ENCODE measurements around the gene LRRC18.
A peak's percentile ranks its signal among the peaks of the same experiment; 100 is the strongest.

The LRRC18 gene

DNA sequence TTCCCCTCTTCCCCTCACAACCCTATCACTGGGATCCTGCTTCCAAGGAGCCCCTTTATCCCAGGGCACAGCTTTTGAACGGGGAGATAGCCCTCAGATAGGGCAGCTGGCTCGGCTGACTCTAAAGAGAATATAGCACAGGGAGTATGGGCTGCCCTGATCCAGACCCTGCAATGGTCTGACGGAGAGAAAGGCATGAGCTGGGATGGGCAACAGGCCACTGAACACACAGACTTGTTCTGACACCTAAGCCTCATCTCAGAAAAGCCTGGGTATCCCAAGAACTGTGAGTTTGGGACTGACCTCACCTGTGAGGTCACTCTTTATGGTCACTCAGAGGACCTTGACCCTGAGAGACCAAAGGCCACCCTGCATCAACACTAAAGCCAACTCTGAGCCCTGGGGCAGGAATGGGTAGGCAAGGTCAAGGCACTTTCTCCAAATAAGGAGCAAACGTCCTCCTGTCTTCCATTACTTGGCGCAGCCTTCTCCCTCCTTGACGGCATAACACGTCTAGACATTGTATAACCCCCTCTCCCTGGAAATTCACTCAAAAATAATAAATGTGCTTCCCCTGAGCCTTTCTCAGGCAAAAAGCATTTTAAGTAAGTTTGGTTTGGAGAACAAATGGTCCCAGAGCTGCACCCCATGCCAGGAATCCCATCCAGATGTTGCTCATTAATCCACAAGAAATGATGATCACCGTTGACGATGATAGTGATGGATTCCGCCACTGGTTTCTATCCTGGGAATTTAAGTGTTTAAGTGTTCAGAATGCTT, 8.2 kb upstream of the LRRC18 start:
- H3K4me3 ChIP-seq (ENCODE audit: severe bottlenecking): no peak overlapping the region
- ATAC-seq (ENCODE audit: low read depth): no peak
- H3K36me3 ChIP-seq (ENCODE audit: low read depth): no peaks in the 10 kb centered on the region
- no peaks in the 10 kb centered on the region for H3K27me3 ChIP-seq (ENCODE audit: insufficient read depth, poor library complexity, severe bottlenecking)
- H3K4me1 ChIP-seq (ENCODE audit: insufficient read depth, poor library complexity, severe bottlenecking): no peaks in the 10 kb centered on the region
- no peaks in the 10 kb centered on the region for H3K9me3 ChIP-seq (ENCODE audit: severe bottlenecking)
- no peak overlapping the region for H3K27ac ChIP-seq (ENCODE audit: poor library complexity, severe bottlenecking)
- DNase-seq (ENCODE audit: low spot score): no peak
- TF ChIP-seq, protein P1, sequence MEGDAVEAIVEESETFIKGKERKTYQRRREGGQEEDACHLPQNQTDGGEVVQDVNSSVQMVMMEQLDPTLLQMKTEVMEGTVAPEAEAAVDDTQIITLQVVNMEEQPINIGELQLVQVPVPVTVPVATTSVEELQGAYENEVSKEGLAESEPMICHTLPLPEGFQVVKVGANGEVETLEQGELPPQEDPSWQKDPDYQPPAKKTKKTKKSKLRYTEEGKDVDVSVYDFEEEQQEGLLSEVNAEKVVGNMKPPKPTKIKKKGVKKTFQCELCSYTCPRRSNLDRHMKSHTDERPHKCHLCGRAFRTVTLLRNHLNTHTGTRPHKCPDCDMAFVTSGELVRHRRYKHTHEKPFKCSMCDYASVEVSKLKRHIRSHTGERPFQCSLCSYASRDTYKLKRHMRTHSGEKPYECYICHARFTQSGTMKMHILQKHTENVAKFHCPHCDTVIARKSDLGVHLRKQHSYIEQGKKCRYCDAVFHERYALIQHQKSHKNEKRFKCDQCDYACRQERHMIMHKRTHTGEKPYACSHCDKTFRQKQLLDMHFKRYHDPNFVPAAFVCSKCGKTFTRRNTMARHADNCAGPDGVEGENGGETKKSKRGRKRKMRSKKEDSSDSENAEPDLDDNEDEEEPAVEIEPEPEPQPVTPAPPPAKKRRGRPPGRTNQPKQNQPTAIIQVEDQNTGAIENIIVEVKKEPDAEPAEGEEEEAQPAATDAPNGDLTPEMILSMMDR (IDR thresholded peaks at IDR 0.05; ENCODE audit: poor library complexity, severe bottlenecking): no peak

DNA sequence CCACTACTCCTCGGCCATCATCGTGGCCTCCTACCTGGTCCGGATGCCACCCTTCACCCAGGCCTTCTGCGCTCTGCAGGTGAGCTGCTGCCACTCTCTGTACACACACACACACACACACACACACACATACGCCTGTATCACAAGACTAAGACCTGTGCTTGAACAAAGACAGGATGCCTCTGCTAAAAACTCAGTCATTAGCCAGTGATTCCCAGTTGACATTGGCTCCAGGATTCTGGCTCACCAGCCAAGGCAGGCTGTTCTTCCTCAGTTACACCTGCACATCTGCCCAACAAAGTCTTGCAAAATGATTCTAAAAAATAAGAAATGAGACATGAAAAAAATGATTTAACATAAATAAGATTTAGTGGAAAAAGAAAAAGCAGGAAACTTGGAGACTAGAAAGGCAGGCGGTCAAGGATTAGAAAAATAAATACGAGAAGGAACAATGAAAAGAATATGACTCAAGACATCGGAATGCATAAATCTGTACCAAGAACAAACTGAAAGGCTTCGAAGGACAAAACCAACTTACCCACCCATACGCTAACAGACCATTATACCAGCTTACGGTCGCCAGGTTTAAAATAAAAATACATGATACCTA, 7.4 kb upstream of the LRRC18 start:
- no peak for ATAC-seq (ENCODE audit: low read depth)
- Histone ChIP-seq H3K4me3 (ENCODE audit: severe bottlenecking) (no peak overlapping the region), H3K27me3 (ENCODE audit: insufficient read depth, poor library complexity, severe bottlenecking) (no peaks in the 10 kb centered on the region), H3K4me1 (ENCODE audit: insufficient read depth, poor library complexity, severe bottlenecking) (no peaks in the 10 kb centered on the region), H3K36me3 (ENCODE audit: low read depth) (no peaks in the 10 kb centered on the region), H3K27ac (ENCODE audit: poor library complexity, severe bottlenecking) (no peak overlapping the region), H3K9me3 (ENCODE audit: severe bottlenecking) (no peaks in the 10 kb centered on the region)
- TF ChIP-seq, protein P1 (IDR thresholded peaks at IDR 0.05; ENCODE audit: poor library complexity, severe bottlenecking): no peak
- DNase-seq (ENCODE audit: low spot score): no peak

DNA sequence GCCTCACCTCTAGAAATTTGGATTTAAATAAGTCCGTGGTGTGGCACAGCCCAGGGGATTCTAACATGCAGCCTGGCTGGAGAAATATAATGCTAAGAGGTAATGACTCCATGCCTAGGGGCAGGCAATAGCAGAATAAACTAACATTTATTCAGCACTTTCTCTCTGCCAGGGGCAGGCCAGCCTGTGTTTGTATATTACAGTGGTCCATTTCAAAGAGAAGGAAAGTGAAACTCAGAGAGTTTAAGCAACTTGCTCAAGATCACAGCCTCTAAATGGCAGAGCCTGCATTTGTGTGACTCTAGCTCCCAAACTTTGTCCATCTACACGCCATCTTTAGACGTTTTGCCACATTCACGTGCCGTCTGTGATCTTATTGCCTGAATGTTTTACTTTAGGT, 6.7 kb upstream of the LRRC18 start:
- DNase-seq (ENCODE audit: low spot score) (no peak), ATAC-seq (ENCODE audit: low read depth) (no peak)
- TF ChIP-seq, protein P1 (IDR thresholded peaks at IDR 0.05; ENCODE audit: poor library complexity, severe bottlenecking): no peak

GRCh38 chr10:48945441-48946130, 5.9 kb upstream of the LRRC18 start:
- H3K9me3 ChIP-seq (ENCODE audit: severe bottlenecking): no peaks in the 10 kb centered on the region
- DNase-seq (ENCODE audit: low spot score): peak; percentile 3

More for the DNA sequence above, 6.7 kb upstream of the LRRC18 start:
- no peaks in the 10 kb centered on the region for H3K27me3 ChIP-seq (ENCODE audit: insufficient read depth, poor library complexity, severe bottlenecking)
- H3K4me3 ChIP-seq (ENCODE audit: severe bottlenecking): no peak overlapping the region
- no peaks in the 10 kb centered on the region for H3K36me3 ChIP-seq (ENCODE audit: low read depth)
- H3K9me3 ChIP-seq (ENCODE audit: severe bottlenecking): no peaks in the 10 kb centered on the region
- no peak overlapping the region for H3K27ac ChIP-seq (ENCODE audit: poor library complexity, severe bottlenecking)
- H3K4me1 ChIP-seq (ENCODE audit: insufficient read depth, poor library complexity, severe bottlenecking): no peaks in the 10 kb centered on the region

More at GRCh38 chr10:48945441-48946130, 5.9 kb upstream of the LRRC18 start:
- Histone ChIP-seq H3K4me1 (ENCODE audit: insufficient read depth, poor library complexity, severe bottlenecking) (no peaks in the 10 kb centered on the region), H3K27me3 (ENCODE audit: insufficient read depth, poor library complexity, severe bottlenecking) (no peaks in the 10 kb centered on the region), H3K36me3 (ENCODE audit: low read depth) (no peaks in the 10 kb centered on the region), H3K27ac (ENCODE audit: poor library complexity, severe bottlenecking) (no peak overlapping the region), H3K4me3 (ENCODE audit: severe bottlenecking) (no peak overlapping the region)
- no peak for ATAC-seq (ENCODE audit: low read depth)
- TF ChIP-seq, protein P1 (IDR thresholded peaks at IDR 0.05; ENCODE audit: poor library complexity, severe bottlenecking): no peak

All from RWPE2 (cell line).